Stomach (tissue), 9 donors: ENCODE results near the gene LMBR1L. TPM values are rescaled to one million over a fixed set of nuclear protein-coding genes. Genes with fewer than 3 reads are reported as not detected.
"Not testable (repeated sequence)": the region's sequence is repeated elsewhere in the genome, so short reads cannot be mapped to it uniquely, and the experiment has no call there.

ENCODE experiments used
- DNase-seq, 2 donors: peaks; one replicate each; pipeline versions ENCODE4 v3.0.0 to v3.0.0-alpha.2; 2013 to 2019
- H3K27ac ChIP-seq, 5 donors: fragments of 200-600 bp in 4 of 5; sonication (generic) in 4 of 5; one replicate each; pipeline ENCODE4 v1.5.1; 2013 to 2019; ENCODE audit warnings: mild to moderate bottlenecking in 1 of 5, moderate library complexity in 1 of 5
- H3K27me3 ChIP-seq, 3 donors: fragments of 200-600 bp; sonication (generic); one replicate each; pipeline ENCODE4 v1.5.1; 2017 to 2019; ENCODE audit warnings: mixed run types in 1 of 3
- H3K36me3 ChIP-seq, 4 donors: fragments of 200-600 bp; sonication (generic); 1 replicate in 3 of 4; 2 replicates in 1 of 4; pipeline ENCODE4 v1.5.1; 2016 to 2019
- H3K4me1 ChIP-seq, 4 donors: fragments of 200-600 bp; sonication (generic); one replicate each; pipeline ENCODE4 v1.5.1; 2016 to 2019
- H3K4me3 ChIP-seq, 4 donors: fragments of 200-600 bp; sonication (generic) in 3 of 4; one replicate each; pipeline ENCODE4 v1.5.1; 2016 to 2019; ENCODE audit warnings: mild to moderate bottlenecking in 1 of 4
- H3K9me3 ChIP-seq, 4 donors: fragments of 200-600 bp; sonication (generic); one replicate each; pipeline ENCODE4 v1.5.1; 2016 to 2019
- EP300 ChIP-seq: sonication (generic); formaldehyde crosslinking; IDR thresholded peaks from one replicate; pipeline ENCODE4 v1.6.1; 2017; ENCODE audit warnings: antibody characterized with exemption
- POLR2A ChIP-seq, 4 donors: fragments of 450-650 bp; IDR thresholded peaks; one replicate each; pipeline ENCODE4 v1.6.1; 2016; ENCODE audit warnings: antibody characterized with exemption in 4 of 4, control low read depth in 2 of 4, mild to moderate bottlenecking in 1 of 4, moderate library complexity in 1 of 4
- POLR2AphosphoS5 ChIP-seq, 3 donors: sonication (generic); formaldehyde crosslinking; IDR thresholded peaks; one replicate each; pipeline ENCODE4 v1.6.1; 2016; ENCODE audit warnings: antibody characterized with exemption in 3 of 3
- WGBS, 5 donors: extraction: QIAGEN DNeasy Blood & Tissue Kit in 3 of 5; methylation state at CpG; one replicate each; pipeline versions ENCODE4 v1.1.5 to v1.1.7; 2013 to 2018; 5-methylcytosine and 5-hydroxymethylcytosine counted together
- intact Hi-C: fragments of 100-400 bp; cut with DNase I; formaldehyde crosslinking; loops from one replicate; pipeline ENCODE4 v1.15.1; 2023; ENCODE audit warnings: low total_unique reads
- polyA plus RNA-seq, 3 donors: library from polyadenylated mRNA; stranded (reverse); fragments of 200-250 nt; gene quantifications; one replicate each; pipeline ENCODE4 v1.2.3, GENCODE V29; 2013
- total RNA-seq, 5 donors: library from RNA; depleted of rRNA; stranded (reverse); fragments of >200 nt; gene quantifications; one replicate each; pipeline versions ENCODE4 v1.1.0 to v1.2.3, GENCODE V29; 2014 to 2016
- TF ChIP-seq, protein P1 (sequence below), 7 experiments: fragments of 450-650 bp in 4 of 7; fragments of 200-600 bp in 3 of 7; sonication (generic) in 3 of 7; IDR thresholded peaks; one replicate each; pipeline ENCODE4 v1.5.1; 2016 to 2019; ENCODE audit warnings: antibody characterized with exemption in 7 of 7, control low read depth in 2 of 7, mild to moderate bottlenecking in 1 of 7
- donor health status: healthy with polysubstance abuse.
- donor health status: Bipolar disorder and iron deficiency.
- donor health status: healthy.

Gene LMBR1L
- total and polyA plus RNA-seq, 8 donors = 6.8 to 61.4 (median 30.1) TPM

GRCh38 chr12:49130151-49131050 is 19.8 kb upstream of the LMBR1L start:
- no peaks in the 10 kb centered on the region for H3K27me3 ChIP-seq
- intact Hi-C loops = no loop called here
- TF ChIP-seq EP300 (no peak), POLR2A (IDR thresholded peaks at IDR 0.05) (no peak), POLR2AphosphoS5 (IDR thresholded peaks at IDR 0.05) (peak; percentile 84 to 92 (median 91))
- TF ChIP-seq, protein P1, sequence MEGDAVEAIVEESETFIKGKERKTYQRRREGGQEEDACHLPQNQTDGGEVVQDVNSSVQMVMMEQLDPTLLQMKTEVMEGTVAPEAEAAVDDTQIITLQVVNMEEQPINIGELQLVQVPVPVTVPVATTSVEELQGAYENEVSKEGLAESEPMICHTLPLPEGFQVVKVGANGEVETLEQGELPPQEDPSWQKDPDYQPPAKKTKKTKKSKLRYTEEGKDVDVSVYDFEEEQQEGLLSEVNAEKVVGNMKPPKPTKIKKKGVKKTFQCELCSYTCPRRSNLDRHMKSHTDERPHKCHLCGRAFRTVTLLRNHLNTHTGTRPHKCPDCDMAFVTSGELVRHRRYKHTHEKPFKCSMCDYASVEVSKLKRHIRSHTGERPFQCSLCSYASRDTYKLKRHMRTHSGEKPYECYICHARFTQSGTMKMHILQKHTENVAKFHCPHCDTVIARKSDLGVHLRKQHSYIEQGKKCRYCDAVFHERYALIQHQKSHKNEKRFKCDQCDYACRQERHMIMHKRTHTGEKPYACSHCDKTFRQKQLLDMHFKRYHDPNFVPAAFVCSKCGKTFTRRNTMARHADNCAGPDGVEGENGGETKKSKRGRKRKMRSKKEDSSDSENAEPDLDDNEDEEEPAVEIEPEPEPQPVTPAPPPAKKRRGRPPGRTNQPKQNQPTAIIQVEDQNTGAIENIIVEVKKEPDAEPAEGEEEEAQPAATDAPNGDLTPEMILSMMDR (IDR thresholded peaks at IDR 0.05) = peak in 5 of 7 experiments; percentile 83 to 93 (median 87)
- peaks cover 16 to 32% (median 27%) of the 10 kb centered on the region in 4 donors for H3K36me3 ChIP-seq
- peak overlapping the region; percentile 98 to 100 (median 99) for H3K27ac ChIP-seq
- peak; percentile 95 to 98 for DNase-seq
- H3K9me3 ChIP-seq = no peaks in the 10 kb centered on the region
- peak overlapping the region; percentile 68 to 88 (median 75) for H3K4me3 ChIP-seq
- peaks cover 16 to 41% (median 38%) of the 10 kb centered on the region in 4 donors for H3K4me1 ChIP-seq
- WGBS, 5 donors = 0 to 1% (median 0%) methylated on average over 47 to 66 of the region's 66 CpGs

- TF ChIP-seq EP300 = no peak
- TF ChIP-seq POLR2AphosphoS5 (IDR thresholded peaks at IDR 0.05) = no peak
- no peak for TF ChIP-seq POLR2A (IDR thresholded peaks at IDR 0.05)
- TF ChIP-seq, protein P1 (IDR thresholded peaks at IDR 0.05) = no peak
- H3K36me3 ChIP-seq = peaks cover 16 to 32% (median 27%) of the 10 kb centered on the region in 4 donors
- H3K27me3 ChIP-seq = no peaks in the 10 kb centered on the region
- peaks cover 16 to 41% (median 38%) of the 10 kb centered on the region in 4 donors for H3K4me1 ChIP-seq
- H3K27ac ChIP-seq = peak overlapping the region; percentile 98 to 100 (median 99)
- WGBS, 5 donors = 49 to 67% (median 57%) methylated on average over 15 to 18 of the region's 18 CpGs
- no peaks in the 10 kb centered on the region for H3K9me3 ChIP-seq
- no peak for DNase-seq
- H3K4me3 ChIP-seq = peak overlapping the region; percentile 68 to 88 (median 75)
- intact Hi-C loops = loop anchor here (10.0 kb wide), 1 partner anchor 65 kb away; the partner anchor contains the start of genes KMT2D and RHEBL1
Measured at GRCh38 chr12:49129332-49130150, 18.9 kb upstream of the LMBR1L start.

DNA sequence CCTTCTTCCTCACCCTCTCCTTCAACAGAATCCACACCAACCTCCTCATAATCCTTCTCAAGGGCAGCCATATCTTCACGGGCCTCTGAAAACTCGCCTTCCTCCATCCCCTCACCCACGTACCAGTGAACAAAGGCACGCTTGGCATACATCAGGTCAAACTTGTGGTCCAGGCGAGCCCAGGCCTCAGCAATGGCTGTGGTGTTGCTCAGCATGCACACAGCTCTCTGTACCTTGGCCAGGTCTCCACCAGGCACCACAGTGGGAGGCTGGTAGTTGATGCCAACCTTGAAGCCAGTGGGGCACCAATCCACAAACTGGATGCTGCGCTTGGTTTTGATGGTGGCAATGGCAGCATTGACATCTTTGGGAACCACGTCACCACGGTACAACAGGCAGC is 17.3 kb upstream of the LMBR1L start:
- WGBS, 5 donors = 87 to 95% (median 93%) methylated on average over 4 to 8 of the region's 8 CpGs
- H3K9me3 ChIP-seq, H3K27ac ChIP-seq, H3K27me3 ChIP-seq, DNase-seq, H3K4me3 ChIP-seq: not testable (repeated sequence)
- intact Hi-C loops = loop anchor here (10.0 kb wide), 1 partner anchor 63 kb away; the partner anchor contains the start of genes KMT2D and RHEBL1
- Histone ChIP-seq H3K4me1 (peaks cover 16 to 35% (median 31%) of the 10 kb centered on the region in 4 donors), H3K36me3 (peaks cover 16 to 32% (median 27%) of the 10 kb centered on the region in 4 donors)

DNA sequence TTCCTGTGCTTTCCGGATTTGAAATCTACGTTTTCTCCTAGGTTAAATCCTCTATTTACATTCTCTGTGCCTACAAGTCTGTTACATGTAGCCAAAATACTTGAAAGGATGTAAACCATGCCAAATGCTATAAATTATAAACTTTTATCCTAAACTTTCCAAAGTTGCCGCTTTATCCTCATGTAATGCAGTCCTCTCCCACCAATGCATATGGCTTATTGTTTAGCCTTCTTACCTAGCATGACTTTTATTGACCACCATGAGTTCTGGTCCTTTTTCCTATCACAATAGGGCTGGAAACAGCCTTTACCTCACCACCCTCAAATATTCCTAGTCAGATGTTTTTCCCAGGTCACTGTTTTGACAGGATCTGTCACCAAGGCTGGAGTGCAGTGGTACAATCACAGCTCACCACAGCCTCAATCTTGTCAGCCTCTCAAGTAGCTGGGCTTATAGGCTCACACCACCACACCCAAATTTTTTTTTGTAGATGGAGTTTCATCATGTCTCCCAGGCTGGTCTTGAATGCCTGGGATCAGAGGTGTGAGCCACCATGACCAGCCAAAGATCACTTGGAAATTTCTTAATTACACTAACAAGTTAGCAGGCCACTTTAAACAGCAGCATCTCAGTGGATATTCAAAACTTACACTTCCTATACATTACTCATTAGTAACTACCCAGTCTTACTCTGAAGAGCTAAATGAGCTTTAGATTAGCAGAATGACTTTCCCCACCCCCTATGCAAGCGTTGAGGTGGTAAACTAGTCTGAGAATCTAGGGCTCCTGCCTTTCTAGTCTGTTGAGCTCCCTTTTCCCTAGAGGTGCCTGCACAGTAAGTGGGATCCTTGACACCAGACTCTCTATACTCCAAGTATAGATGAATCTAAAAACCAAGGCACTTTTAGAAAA is 16.5 kb upstream of the LMBR1L start:
- DNase-seq = no peak
- Histone ChIP-seq H3K36me3 (peaks cover 16 to 32% (median 27%) of the 10 kb centered on the region in 4 donors), H3K9me3 (no peaks in the 10 kb centered on the region), H3K4me1 (peaks cover 13 to 27% (median 22%) of the 10 kb centered on the region in 4 donors), H3K27me3 (no peaks in the 10 kb centered on the region), H3K27ac (no peak overlapping the region), H3K4me3 (no peak overlapping the region)
- WGBS, 5 donors = 69 to 92% (median 82%) methylated on average over 4 of the region's 4 CpGs
- intact Hi-C loops = loop anchor here (10.0 kb wide), 1 partner anchor 62 kb away; the partner anchor contains the start of genes KMT2D and RHEBL1
- TF ChIP-seq, protein P1 (IDR thresholded peaks at IDR 0.05) = no peak
- TF ChIP-seq POLR2A (IDR thresholded peaks at IDR 0.05) = no peak
- TF ChIP-seq EP300 = no peak
- no peak for TF ChIP-seq POLR2AphosphoS5 (IDR thresholded peaks at IDR 0.05)
